H54 (cell line): ENCODE results near the gene FMR1.

Source experiments
- DNase-seq: peaks from one replicate; pipeline ENCODE4 v3.0.0; 2011; ENCODE audit warnings: low spot score, mixed read lengths; ENCODE audit not compliant: insufficient read length
- FAIRE-seq: peaks from 3 replicates; lab custom pipeline; 2011; peaks lifted over from hg19 to GRCh38; lab: Jason Lieb, UNC
- POLR2A ChIP-seq: IDR thresholded peaks from 2 replicates; pipeline ENCODE4 v1.6.1; 2011; ENCODE audit warnings: low read depth, mild to moderate bottlenecking, low read length

Gene FMR1

GRCh38 chrX:147911192-147912022, at the start of gene FMR1:
FMR1 (plus strand) TSS chrX:147911919; CDS start chrX:147912180, 261 bp downstream.
- peak; percentile 41 for FAIRE-seq
- peak; percentile 90 for DNase-seq
- peak; percentile 61 for TF ChIP-seq POLR2A

- no peak for DNase-seq
- TF ChIP-seq POLR2A: no peak
- no peak for FAIRE-seq
Observed at GRCh38 chrX:147875866-147876596, 35.7 kb upstream of the FMR1 start.

- FAIRE-seq: no peak
- TF ChIP-seq POLR2A: no peak
- DNase-seq: no peak
Observed at GRCh38 chrX:147876849-147877646, 34.7 kb upstream of the FMR1 start.

- no peak for TF ChIP-seq POLR2A
- FAIRE-seq (no peak), DNase-seq (no peak)
Observed at GRCh38 chrX:147877726-147878125, 34.0 kb upstream of the FMR1 start.

GRCh38 chrX:147884958-147885357, 26.8 kb upstream of the FMR1 start:
- no peak for TF ChIP-seq POLR2A
- no peak for FAIRE-seq
- no peak for DNase-seq

GRCh38 chrX:147890756-147891155, 21.0 kb upstream of the FMR1 start:
- DNase-seq (no peak), FAIRE-seq (no peak)
- TF ChIP-seq POLR2A: no peak

GRCh38 chrX:147891896-147892295, 19.8 kb upstream of the FMR1 start:
- DNase-seq (no peak), FAIRE-seq (no peak)
- TF ChIP-seq POLR2A: no peak

- no peak for DNase-seq
- no peak for FAIRE-seq
- no peak for TF ChIP-seq POLR2A
Observed at GRCh38 chrX:147893741-147894140, 18.0 kb upstream of the FMR1 start.

- FAIRE-seq (no peak), DNase-seq (no peak)
- no peak for TF ChIP-seq POLR2A
Observed at GRCh38 chrX:147894366-147894963, 17.3 kb upstream of the FMR1 start.

- DNase-seq: no peak
- no peak for FAIRE-seq
Observed at GRCh38 chrX:147897117-147897516, 14.6 kb upstream of the FMR1 start.

GRCh38 chrX:147898951-147899350, 12.8 kb upstream of the FMR1 start:
- TF ChIP-seq POLR2A: no peak
- FAIRE-seq (no peak), DNase-seq (no peak)

More at GRCh38 chrX:147897117-147897516, 14.6 kb upstream of the FMR1 start:
- no peak for TF ChIP-seq POLR2A

GRCh38 chrX:147899379-147900114, 12.2 kb upstream of the FMR1 start:
- DNase-seq: no peak
- no peak for FAIRE-seq
- no peak for TF ChIP-seq POLR2A

GRCh38 chrX:147900349-147900748, 11.4 kb upstream of the FMR1 start:
- no peak for TF ChIP-seq POLR2A
- FAIRE-seq: no peak
- no peak for DNase-seq
